NB4 (cell line): ENCODE data around the gene SMYD3.

Source experiments
- DNase-seq: peaks from one replicate; pipeline ENCODE4 v3.0.0; 2010; ENCODE audit warnings: low read depth
- H3K4me3 ChIP-seq: one replicate; pipeline ENCODE4 v1.5.1; 2011; ENCODE audit warnings: mild to moderate bottlenecking, low read depth, low read length, moderate library complexity
- CTCF ChIP-seq: IDR thresholded peaks from one replicate; pipeline ENCODE4 v1.5.1; 2012; ENCODE audit warnings: low read depth, low read length
- MAX ChIP-seq: IDR thresholded peaks from 2 replicates; pipeline ENCODE4 v1.6.1; 2011; ENCODE audit warnings: low read depth, low read length
- MYC ChIP-seq: IDR thresholded peaks from 2 replicates; pipeline ENCODE4 v1.6.1; 2011; ENCODE audit warnings: low read depth, low read length
- POLR2A ChIP-seq: IDR thresholded peaks from 2 replicates; pipeline ENCODE4 v1.6.1; 2011; ENCODE audit warnings: mild to moderate bottlenecking; ENCODE audit not compliant: insufficient read length; ENCODE audit errors: extremely low read depth

The SMYD3 gene

DNA sequence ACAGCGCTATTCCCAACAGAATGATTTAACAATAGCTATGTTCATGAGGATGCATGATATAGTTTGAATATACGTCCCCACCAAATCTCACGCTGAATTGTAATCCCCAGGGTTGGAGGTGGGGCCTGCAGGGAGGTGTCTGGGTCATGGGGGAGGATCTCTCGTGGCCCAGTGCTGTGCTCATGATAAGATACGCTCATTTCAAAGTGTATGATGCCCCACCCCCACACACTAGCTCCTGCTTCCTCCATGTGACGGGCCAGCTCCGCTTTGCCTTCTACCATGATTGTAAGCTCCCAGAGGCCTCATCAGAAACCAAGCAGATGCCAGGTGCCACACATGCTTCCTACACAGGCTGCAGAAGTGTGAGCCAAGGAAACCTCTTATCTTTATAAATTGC lies 93.6 kb downstream of the SMYD3 start:
- TF ChIP-seq POLR2A, result no peak
- DNase-seq, result no peak
- no peak overlapping the region for H3K4me3 ChIP-seq

GRCh38 chr1:246404078-246404477 lies 103.0 kb downstream of the SMYD3 start:
- TF ChIP-seq POLR2A (no peak), MAX (no peak), MYC (no peak), CTCF (no peak)
- no peak for DNase-seq
- no peak overlapping the region for H3K4me3 ChIP-seq

GRCh38 chr1:246398126-246398813 lies 108.8 kb downstream of the SMYD3 start:
- DNase-seq, result no peak
- TF ChIP-seq CTCF (no peak), MAX (no peak), MYC (no peak), POLR2A (no peak)
- no peak overlapping the region for H3K4me3 ChIP-seq

DNA sequence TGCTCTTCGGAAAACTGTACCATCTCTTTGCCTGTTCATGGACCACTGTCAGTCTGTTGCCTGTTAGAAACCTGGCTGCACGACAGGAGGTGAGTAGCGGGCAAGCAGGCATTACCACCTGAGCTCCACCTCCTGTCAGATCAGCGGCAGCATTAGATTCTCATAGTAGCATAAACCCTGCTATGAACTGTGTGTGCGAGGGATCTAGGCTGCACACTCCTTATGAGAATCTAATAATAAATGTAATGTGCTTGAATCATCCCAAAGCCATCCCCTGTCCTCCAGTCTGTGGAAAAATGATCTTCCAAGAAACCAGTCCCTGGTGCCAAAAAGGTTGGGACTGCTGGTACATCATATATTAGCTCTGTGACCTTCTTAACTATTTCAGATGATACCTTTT lies 110.0 kb downstream of the SMYD3 start:
- H3K4me3 ChIP-seq, result no peak overlapping the region
- no peak for DNase-seq
- no peak for TF ChIP-seq MYC
- no peak for TF ChIP-seq CTCF
- TF ChIP-seq POLR2A, result no peak
- no peak for TF ChIP-seq MAX

GRCh38 chr1:246396322-246396721 lies 110.8 kb downstream of the SMYD3 start:
- no peak for TF ChIP-seq POLR2A
- no peak overlapping the region for H3K4me3 ChIP-seq
- no peak for DNase-seq

DNA sequence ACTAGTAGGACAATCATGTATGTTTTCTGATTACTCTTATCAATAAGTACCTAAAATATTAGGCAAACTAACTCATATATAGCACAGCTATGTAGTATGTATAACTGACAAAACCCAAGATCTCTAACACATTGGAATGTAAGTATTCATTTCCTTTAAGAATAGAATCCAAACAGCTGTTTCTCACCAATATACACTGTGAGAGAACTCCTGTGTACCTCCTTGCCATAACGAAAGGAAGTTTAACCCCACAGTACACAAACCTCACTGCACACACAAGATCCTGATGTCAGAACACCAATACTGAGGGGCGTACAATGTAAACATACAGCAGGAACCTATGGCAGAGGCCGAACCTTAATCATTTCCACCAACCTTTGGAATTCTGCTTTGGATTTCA lies 113.0 kb downstream of the SMYD3 start:
- H3K4me3 ChIP-seq, result no peak overlapping the region
- TF ChIP-seq POLR2A (no peak), CTCF (no peak), MYC (no peak), MAX (no peak)
- no peak for DNase-seq

DNA sequence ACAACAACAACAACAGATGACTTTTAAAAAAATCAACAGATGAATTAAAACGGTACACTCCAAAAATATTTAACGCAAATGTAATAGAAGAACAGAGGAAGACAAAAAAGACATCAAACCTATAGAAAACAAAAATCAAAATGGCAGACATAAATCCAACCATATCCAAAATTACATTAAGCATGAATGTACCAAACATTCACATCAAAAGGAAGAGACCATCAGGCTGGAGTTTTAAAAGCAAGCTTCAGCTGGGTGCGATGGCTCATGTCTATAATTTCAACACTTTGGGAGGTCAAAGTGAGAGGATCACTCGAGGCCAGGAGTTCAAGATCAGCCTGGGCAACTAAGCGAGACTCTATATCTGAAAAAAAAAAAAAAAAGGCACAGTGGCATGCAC lies 116.2 kb downstream of the SMYD3 start:
- TF ChIP-seq MAX, result no peak
- TF ChIP-seq CTCF, result no peak
- TF ChIP-seq POLR2A, result no peak
- TF ChIP-seq MYC, result no peak
- no peak for DNase-seq
- H3K4me3 ChIP-seq, result no peak overlapping the region
